ENCODE results near the gene SLC16A5. TPM values are rescaled to one million over a fixed set of nuclear protein-coding genes. Genes with fewer than 3 reads are reported as not detected.
"Not testable (repeated sequence)": the region's sequence is repeated elsewhere in the genome, so short reads cannot be mapped to it uniquely, and the experiment has no call there.

SLC16A5 gene
- total and polyA plus RNA-seq, 12 donors: 3.6 to 17.4 (median 11.9) TPM

DNA sequence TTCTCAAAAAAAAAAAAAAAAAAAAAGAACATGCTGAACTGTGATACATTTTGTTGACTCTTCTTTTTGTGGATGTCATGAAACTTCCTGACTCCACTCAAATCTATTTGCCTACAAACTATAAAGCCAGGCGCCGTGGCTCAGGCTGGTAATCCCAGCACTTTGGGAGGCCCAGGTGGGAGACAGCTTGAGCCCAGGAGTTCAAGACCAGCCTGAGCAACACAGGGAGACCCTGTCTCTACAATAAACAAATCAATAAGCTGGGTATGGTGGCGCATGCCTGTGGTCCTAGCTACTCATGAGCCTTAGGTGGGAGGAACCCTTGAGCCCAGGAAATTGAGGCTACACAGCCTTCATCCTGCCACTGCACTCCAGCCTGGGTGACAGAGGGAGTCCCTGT, 45.2 kb downstream of the SLC16A5 start:
- WGBS, 2 donors: 97 to 98% methylated on average over 3 of the region's 3 CpGs
- TF ChIP-seq, protein P1, sequence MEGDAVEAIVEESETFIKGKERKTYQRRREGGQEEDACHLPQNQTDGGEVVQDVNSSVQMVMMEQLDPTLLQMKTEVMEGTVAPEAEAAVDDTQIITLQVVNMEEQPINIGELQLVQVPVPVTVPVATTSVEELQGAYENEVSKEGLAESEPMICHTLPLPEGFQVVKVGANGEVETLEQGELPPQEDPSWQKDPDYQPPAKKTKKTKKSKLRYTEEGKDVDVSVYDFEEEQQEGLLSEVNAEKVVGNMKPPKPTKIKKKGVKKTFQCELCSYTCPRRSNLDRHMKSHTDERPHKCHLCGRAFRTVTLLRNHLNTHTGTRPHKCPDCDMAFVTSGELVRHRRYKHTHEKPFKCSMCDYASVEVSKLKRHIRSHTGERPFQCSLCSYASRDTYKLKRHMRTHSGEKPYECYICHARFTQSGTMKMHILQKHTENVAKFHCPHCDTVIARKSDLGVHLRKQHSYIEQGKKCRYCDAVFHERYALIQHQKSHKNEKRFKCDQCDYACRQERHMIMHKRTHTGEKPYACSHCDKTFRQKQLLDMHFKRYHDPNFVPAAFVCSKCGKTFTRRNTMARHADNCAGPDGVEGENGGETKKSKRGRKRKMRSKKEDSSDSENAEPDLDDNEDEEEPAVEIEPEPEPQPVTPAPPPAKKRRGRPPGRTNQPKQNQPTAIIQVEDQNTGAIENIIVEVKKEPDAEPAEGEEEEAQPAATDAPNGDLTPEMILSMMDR (IDR thresholded peaks at IDR 0.05): no peak
- intact Hi-C loops (cut with DNase I): no loop called here

DNA sequence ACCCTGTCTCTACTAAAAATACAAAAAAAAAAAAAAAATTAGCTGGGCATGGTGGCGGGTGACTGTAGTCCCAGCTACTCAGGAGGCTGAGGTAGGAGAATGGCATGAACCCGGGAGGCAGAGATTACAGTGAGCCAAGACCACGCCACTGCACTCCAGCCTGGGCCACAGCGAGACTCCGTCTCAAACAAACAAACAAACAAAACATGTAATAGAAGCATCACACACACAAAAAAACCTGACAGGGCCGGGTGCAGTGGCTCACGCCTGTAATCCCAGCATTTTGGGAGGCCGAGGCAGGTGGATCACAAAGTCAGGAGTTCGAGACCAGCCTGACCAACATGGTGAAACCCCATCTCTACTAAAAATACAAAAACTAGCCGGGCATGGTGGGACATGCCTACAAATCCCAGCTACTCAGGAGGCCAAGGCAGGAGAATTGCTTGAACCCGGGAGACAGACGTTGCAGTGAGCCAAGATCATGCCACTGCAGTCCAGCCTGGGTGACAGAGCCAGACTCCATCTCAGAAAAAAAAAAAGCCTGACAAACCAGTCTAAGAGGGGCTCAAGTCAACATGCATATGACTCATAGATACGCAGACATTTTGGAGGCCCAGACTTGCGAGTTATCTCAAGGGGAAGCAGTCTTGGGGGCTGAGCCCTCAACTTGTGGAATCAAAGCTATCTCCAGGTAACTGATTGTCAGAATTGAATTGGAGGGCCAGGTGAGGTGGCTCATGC, 46.0 kb downstream of the SLC16A5 start:
- DNase-seq; H3K27ac ChIP-seq; H3K9me3 ChIP-seq; H3K4me3 ChIP-seq; ATAC-seq; H3K27me3 ChIP-seq; intact Hi-C loops (cut with DNase I): not testable (repeated sequence)
- 91 to 92% methylated on average over 14 of the region's 14 CpGs for WGBS, 2 donors
- Histone ChIP-seq H3K36me3 (peaks cover 0 to 48% (median 0%) of the 10 kb centered on the region in 9 donors), H3K4me1 (peaks cover 0 to 21% (median 15%) of the 10 kb centered on the region in 9 donors)

More for the DNA sequence above, 45.2 kb downstream of the SLC16A5 start:
- Histone ChIP-seq H3K9me3 (no peaks in the 10 kb centered on the region), H3K27me3 (no peaks in the 10 kb centered on the region), H3K36me3 (peaks cover 0 to 43% (median 0%) of the 10 kb centered on the region in 9 donors), H3K27ac (no peak overlapping the region), H3K4me3 (no peak overlapping the region), H3K4me1 (peaks cover 0 to 21% (median 15%) of the 10 kb centered on the region in 9 donors)
- no peak for DNase-seq
- no peak for ATAC-seq

DNA sequence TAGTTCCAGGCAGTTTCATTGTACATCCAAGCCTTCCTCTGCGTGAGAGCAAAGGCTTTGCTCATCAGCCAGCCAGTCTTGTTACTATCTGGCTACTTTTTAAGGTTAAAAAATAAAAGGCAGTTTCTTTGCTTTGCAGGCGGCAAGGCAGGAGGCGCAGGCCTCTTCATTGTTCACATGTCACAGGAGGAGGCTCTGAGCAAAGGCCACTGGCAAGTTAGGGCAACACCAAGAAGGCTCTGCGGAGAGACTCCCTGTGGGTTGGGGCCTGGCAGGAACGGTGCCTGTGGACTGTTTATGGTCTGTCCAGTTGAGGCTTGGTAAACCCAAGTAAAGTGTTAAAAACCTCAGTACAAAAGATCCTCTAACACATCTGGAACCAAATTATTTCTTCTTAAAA, 47.7 kb downstream of the SLC16A5 start:
- H3K27ac ChIP-seq: no peak overlapping the region

DNA sequence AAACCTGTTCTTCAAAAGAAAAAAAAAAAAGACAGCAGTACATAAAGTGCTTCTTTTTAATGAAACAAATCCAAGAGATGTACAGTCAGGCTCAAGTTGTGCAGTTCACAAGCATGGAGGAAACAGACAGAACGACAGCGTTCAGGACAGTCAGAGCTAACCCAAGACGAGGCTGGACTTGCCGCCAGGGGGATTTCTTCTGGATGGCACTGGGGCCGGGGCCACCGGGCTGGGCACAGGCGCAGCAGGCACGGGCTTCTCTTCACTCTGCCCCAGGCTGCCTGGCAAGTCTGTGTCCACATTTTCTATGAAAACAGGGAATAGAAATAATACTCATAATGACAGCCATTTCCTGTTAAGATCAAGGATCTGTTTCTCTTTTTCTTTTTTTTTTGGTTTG, 48.2 kb downstream of the SLC16A5 start:
- no peak for ATAC-seq
- intact Hi-C loops (cut with DNase I): no loop called here
- WGBS, 2 donors: 93 to 95% methylated on average over 8 of the region's 8 CpGs
- Histone ChIP-seq H3K36me3 (peaks cover 0 to 49% (median 0%) of the 10 kb centered on the region in 9 donors), H3K27me3 (no peaks in the 10 kb centered on the region), H3K27ac (no peak overlapping the region), H3K9me3 (no peaks in the 10 kb centered on the region), H3K4me1 (peaks cover 0 to 14% (median 11%) of the 10 kb centered on the region in 9 donors), H3K4me3 (no peak overlapping the region)
- DNase-seq: no peak
- TF ChIP-seq, protein P1 (IDR thresholded peaks at IDR 0.05): no peak

More for the DNA sequence above, 47.7 kb downstream of the SLC16A5 start:
- Histone ChIP-seq H3K36me3 (peaks cover 0 to 46% (median 0%) of the 10 kb centered on the region in 9 donors), H3K4me1 (peaks cover 0 to 18% (median 12%) of the 10 kb centered on the region in 9 donors), H3K4me3 (no peak overlapping the region), H3K27me3 (no peaks in the 10 kb centered on the region), H3K9me3 (no peaks in the 10 kb centered on the region)
- intact Hi-C loops (cut with DNase I): no loop called here
- WGBS, 2 donors: 90 to 93% methylated on average over 5 of the region's 5 CpGs
- ATAC-seq: no peak
- TF ChIP-seq, protein P1 (IDR thresholded peaks at IDR 0.05): no peak
- no peak for DNase-seq

DNA sequence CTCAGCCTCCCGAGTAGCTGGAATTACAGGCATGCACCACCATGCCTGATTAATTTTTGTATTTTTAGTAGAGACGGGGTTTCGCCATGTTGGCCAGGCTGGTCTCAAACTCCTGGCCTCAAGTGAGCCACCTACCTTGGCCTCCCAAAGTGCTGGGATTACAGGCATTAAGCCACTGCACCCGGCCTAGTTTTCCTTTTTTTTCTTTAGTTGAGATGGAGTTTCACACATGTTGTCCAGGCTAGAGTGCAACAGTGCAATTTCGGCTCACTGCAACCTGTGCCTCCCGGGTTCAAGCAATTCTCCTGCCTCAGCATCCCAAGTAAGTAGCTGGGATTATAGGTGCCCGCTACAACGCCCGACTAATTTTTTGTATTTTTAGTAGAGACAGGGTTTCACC, 50.0 kb downstream of the SLC16A5 start:
- H3K9me3 ChIP-seq; H3K4me1 ChIP-seq; H3K27me3 ChIP-seq; ATAC-seq; H3K4me3 ChIP-seq; DNase-seq; H3K27ac ChIP-seq; intact Hi-C loops (cut with DNase I): not testable (repeated sequence)
- H3K36me3 ChIP-seq: peaks cover 0 to 64% (median 0%) of the 10 kb centered on the region in 9 donors
- 95 to 97% methylated on average over 9 of the region's 9 CpGs for WGBS, 2 donors
